Epithelial cell of proximal tubule (primary cell): ENCODE data around the gene TRUB1. TPM values are rescaled to one million over a fixed set of nuclear protein-coding genes. Genes with fewer than 3 reads are reported as not detected.

Experiments
- DNase-seq: peaks from one replicate; pipeline ENCODE4 v3.0.0-alpha.2; 2011; ENCODE audit warnings: low read depth
- H3K4me3 ChIP-seq: 2 replicates; pipeline ENCODE4 v1.5.1; 2011; ENCODE audit warnings: low read depth, mild to moderate bottlenecking, low read length
- CTCF ChIP-seq: conservative IDR thresholded peaks from 2 replicates; pipeline ENCODE4 v1.5.1; 2012; ENCODE audit warnings: low read depth, mild to moderate bottlenecking, low read length
- total RNA-seq: library from RNA; depleted of rRNA; stranded (reverse); fragments of >200 nt; gene quantifications from 2 replicates; pipeline ENCODE4 v1.2.3, GENCODE V29; 2015

The TRUB1 gene
- total RNA-seq, 1 donor from 2014 or later = 53.7 TPM

- DNase-seq = no peak
- no peak for TF ChIP-seq CTCF
- no peak overlapping the region for H3K4me3 ChIP-seq
Observed at GRCh38 chr10:114902151-114902550, 35.8 kb upstream of the TRUB1 start.

- H3K4me3 ChIP-seq = no peak overlapping the region
- DNase-seq = no peak
Observed at GRCh38 chr10:114905450-114905849, 32.5 kb upstream of the TRUB1 start.

GRCh38 chr10:114906981-114907380 lies 31.0 kb upstream of the TRUB1 start:
- no peak for DNase-seq
- no peak for TF ChIP-seq CTCF
- no peak overlapping the region for H3K4me3 ChIP-seq

More at GRCh38 chr10:114905450-114905849, 32.5 kb upstream of the TRUB1 start:
- no peak for TF ChIP-seq CTCF

GRCh38 chr10:114908896-114909295 lies 29.1 kb upstream of the TRUB1 start:
- no peak for DNase-seq
- no peak overlapping the region for H3K4me3 ChIP-seq
- no peak for TF ChIP-seq CTCF

GRCh38 chr10:114911052-114911711 lies 26.8 kb upstream of the TRUB1 start:
- no peak overlapping the region for H3K4me3 ChIP-seq
- DNase-seq = no peak
- TF ChIP-seq CTCF = no peak

- DNase-seq = no peak
- TF ChIP-seq CTCF = no peak
- no peak overlapping the region for H3K4me3 ChIP-seq
Observed at GRCh38 chr10:114911801-114912469, 26.1 kb upstream of the TRUB1 start.

GRCh38 chr10:114912470-114912859 lies 25.5 kb upstream of the TRUB1 start:
- DNase-seq = no peak
- no peak overlapping the region for H3K4me3 ChIP-seq
- no peak for TF ChIP-seq CTCF
